OCI-LY1 (cell line): ENCODE data around the gene N4BP2L2.

Source experiments
- H2AFZ ChIP-seq: fragments of 200-600 bp; sonication (generic), shearing (Covaris generic); 2 replicates; pipeline ENCODE4 v1.6.0; 2014; ENCODE audit warnings: antibody characterized with exemption, mild to moderate bottlenecking, low read length
- H3F3A ChIP-seq: fragments of 200-600 bp; sonication (generic), shearing (Covaris generic); 2 replicates; pipeline ENCODE4 v1.6.0; 2014; ENCODE audit warnings: mild to moderate bottlenecking, antibody characterized with exemption, low read length, moderate library complexity; ENCODE audit not compliant: insufficient read depth
- H3K27ac ChIP-seq: fragments of 200-600 bp; sonication (generic); 2 replicates; pipeline ENCODE4 v1.5.1; 2014; ENCODE audit warnings: low read length, mixed run types, mild to moderate bottlenecking, low read depth; ENCODE audit not compliant: poor library complexity, severe bottlenecking
- H3K27me3 ChIP-seq: fragments of 200-600 bp; sonication (generic); 2 replicates; pipeline ENCODE4 v1.6.0; 2014; ENCODE audit warnings: antibody characterized with exemption, mild to moderate bottlenecking, low read length, moderate library complexity; ENCODE audit not compliant: insufficient read depth
- H3K36me3 ChIP-seq: fragments of 200-600 bp; sonication (generic); 2 replicates; pipeline ENCODE4 v1.6.1; 2014; ENCODE audit warnings: mild to moderate bottlenecking, antibody characterized with exemption, low read length, moderate library complexity, mixed read lengths; ENCODE audit not compliant: insufficient read depth
- H3K4me1 ChIP-seq: fragments of 200-600 bp; sonication (generic); 2 replicates; pipeline ENCODE4 v1.5.1; 2014; ENCODE audit warnings: mild to moderate bottlenecking, low read length, moderate library complexity; ENCODE audit not compliant: insufficient read depth, severe bottlenecking
- H3K4me2 ChIP-seq: fragments of 200-600 bp; sonication (generic), shearing (Covaris generic); 2 replicates; pipeline ENCODE4 v1.6.1; 2014; ENCODE audit warnings: low read length
- H3K4me3 ChIP-seq: fragments of 200-600 bp; sonication (generic); 2 replicates; pipeline ENCODE4 v1.5.1; 2014; ENCODE audit warnings: low read length, low read depth, mild to moderate bottlenecking, mixed read lengths; ENCODE audit not compliant: poor library complexity, severe bottlenecking
- H3K79me2 ChIP-seq: fragments of 200-600 bp; shearing (Covaris generic); 2 replicates; pipeline ENCODE4 v1.6.1; 2016; ENCODE audit warnings: mixed run types, low read length, mixed read lengths; ENCODE audit not compliant: insufficient read depth
- H3K9ac ChIP-seq: fragments of 200-600 bp; sonication (generic), shearing (Covaris generic); 2 replicates; pipeline ENCODE4 v1.6.1; 2014; ENCODE audit warnings: mild to moderate bottlenecking, low read length, mixed read lengths
- H3K9me2 ChIP-seq: fragments of 200-600 bp; sonication (generic), shearing (Covaris generic); 2 replicates; pipeline ENCODE4 v1.6.1; 2014; ENCODE audit warnings: low read depth, mild to moderate bottlenecking, low read length, mixed read lengths
- H3K9me3 ChIP-seq: fragments of 200-600 bp; shearing (Covaris generic); 2 replicates; pipeline ENCODE4 v1.6.1; 2014; ENCODE audit warnings: low read length, mixed read lengths
- H4K20me1 ChIP-seq: fragments of 200-600 bp; sonication (generic), shearing (Covaris generic); 2 replicates; pipeline ENCODE4 v1.6.0; 2016; ENCODE audit warnings: mild to moderate bottlenecking, low read length; ENCODE audit not compliant: insufficient read depth
- EZH2 ChIP-seq: fragments of 200-600 bp; sonication (generic), shearing (Covaris generic); IDR thresholded peaks from 2 replicates; pipeline ENCODE4 v1.8.0; 2017; ENCODE audit warnings: borderline replicate concordance, mixed run types, mild to moderate bottlenecking, antibody characterized with exemption, low read length, moderate library complexity, mixed read lengths
- TF ChIP-seq, protein P1 (sequence below): fragments of 200-600 bp; sonication (generic), shearing (Covaris generic); IDR thresholded peaks from 2 replicates; pipeline ENCODE4 v1.5.1; 2017; ENCODE audit warnings: mild to moderate bottlenecking, antibody characterized with exemption, low read length, moderate library complexity, mixed read lengths

The N4BP2L2 gene

GRCh38 chr13:32511482-32511881 lies 27.1 kb downstream of the N4BP2L2 start:
- Histone ChIP-seq H3K9me2 (no peaks in the 10 kb centered on the region), H3K27me3 (no peaks in the 10 kb centered on the region), H3K4me1 (no peaks in the 10 kb centered on the region), H3K79me2 (no peaks in the 10 kb centered on the region), H3K9me3 (no peaks in the 10 kb centered on the region), H3K27ac (no peak overlapping the region), H2AFZ (no peak overlapping the region), H3K4me2 (no peak overlapping the region), H3K4me3 (no peak overlapping the region), H3K36me3 (peaks cover 27% of the 10 kb centered on the region), H4K20me1 (no peaks in the 10 kb centered on the region), H3F3A (no peaks in the 10 kb centered on the region; the same call in 1 of the 2 replicates), H3K9ac (no peak overlapping the region)
- no peak for TF ChIP-seq EZH2
- TF ChIP-seq, protein P1, sequence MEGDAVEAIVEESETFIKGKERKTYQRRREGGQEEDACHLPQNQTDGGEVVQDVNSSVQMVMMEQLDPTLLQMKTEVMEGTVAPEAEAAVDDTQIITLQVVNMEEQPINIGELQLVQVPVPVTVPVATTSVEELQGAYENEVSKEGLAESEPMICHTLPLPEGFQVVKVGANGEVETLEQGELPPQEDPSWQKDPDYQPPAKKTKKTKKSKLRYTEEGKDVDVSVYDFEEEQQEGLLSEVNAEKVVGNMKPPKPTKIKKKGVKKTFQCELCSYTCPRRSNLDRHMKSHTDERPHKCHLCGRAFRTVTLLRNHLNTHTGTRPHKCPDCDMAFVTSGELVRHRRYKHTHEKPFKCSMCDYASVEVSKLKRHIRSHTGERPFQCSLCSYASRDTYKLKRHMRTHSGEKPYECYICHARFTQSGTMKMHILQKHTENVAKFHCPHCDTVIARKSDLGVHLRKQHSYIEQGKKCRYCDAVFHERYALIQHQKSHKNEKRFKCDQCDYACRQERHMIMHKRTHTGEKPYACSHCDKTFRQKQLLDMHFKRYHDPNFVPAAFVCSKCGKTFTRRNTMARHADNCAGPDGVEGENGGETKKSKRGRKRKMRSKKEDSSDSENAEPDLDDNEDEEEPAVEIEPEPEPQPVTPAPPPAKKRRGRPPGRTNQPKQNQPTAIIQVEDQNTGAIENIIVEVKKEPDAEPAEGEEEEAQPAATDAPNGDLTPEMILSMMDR, result no peak

GRCh38 chr13:32504876-32505275 lies 33.7 kb downstream of the N4BP2L2 start:
- no peak overlapping the region for H2AFZ ChIP-seq
- TF ChIP-seq, protein P1, result no peak
- TF ChIP-seq EZH2, result no peak
- no peak overlapping the region for H3K9ac ChIP-seq
- no peak overlapping the region for H3K27ac ChIP-seq
- H3K4me2 ChIP-seq, result no peak overlapping the region
- H3K36me3 ChIP-seq, result no peaks in the 10 kb centered on the region
- no peaks in the 10 kb centered on the region for H3K9me3 ChIP-seq
- H3F3A ChIP-seq, result no peaks in the 10 kb centered on the region
- no peaks in the 10 kb centered on the region for H4K20me1 ChIP-seq
- no peaks in the 10 kb centered on the region for H3K9me2 ChIP-seq
- H3K79me2 ChIP-seq, result no peaks in the 10 kb centered on the region
- no peak overlapping the region for H3K4me3 ChIP-seq
- no peaks in the 10 kb centered on the region for H3K4me1 ChIP-seq
- no peaks in the 10 kb centered on the region for H3K27me3 ChIP-seq

DNA sequence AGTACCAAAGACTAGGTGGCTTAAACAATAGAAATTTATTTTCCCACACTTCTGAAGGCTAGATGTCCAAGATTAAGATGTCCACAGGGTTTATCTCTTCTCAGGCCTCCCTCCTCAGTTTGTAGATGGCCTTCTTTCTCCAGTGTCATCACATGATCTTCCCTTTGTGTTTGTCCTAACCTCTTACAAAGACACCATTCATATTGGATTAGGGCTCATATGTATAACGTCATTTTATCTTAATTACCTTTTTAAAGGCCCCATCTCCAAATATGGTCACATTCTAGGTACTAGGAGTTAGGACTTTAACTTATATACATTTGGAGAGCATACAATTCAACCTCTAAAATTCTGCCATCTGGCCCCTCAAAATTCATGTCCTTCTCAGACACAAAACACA lies 34.3 kb downstream of the N4BP2L2 start:
- no peaks in the 10 kb centered on the region for H3K79me2 ChIP-seq
- no peaks in the 10 kb centered on the region for H3K9me2 ChIP-seq
- H2AFZ ChIP-seq, result no peak overlapping the region
- no peak overlapping the region for H3K27ac ChIP-seq
- H3K9ac ChIP-seq, result no peak overlapping the region
- H3K36me3 ChIP-seq, result no peaks in the 10 kb centered on the region
- no peaks in the 10 kb centered on the region for H4K20me1 ChIP-seq
- no peaks in the 10 kb centered on the region for H3K4me1 ChIP-seq
- H3K4me3 ChIP-seq, result no peak overlapping the region
- no peaks in the 10 kb centered on the region for H3K9me3 ChIP-seq
- no peaks in the 10 kb centered on the region for H3K27me3 ChIP-seq
- no peaks in the 10 kb centered on the region for H3F3A ChIP-seq
- TF ChIP-seq, protein P1, result no peak
- no peak for TF ChIP-seq EZH2
- H3K4me2 ChIP-seq, result no peak overlapping the region
